Transverse colon (tissue), 4 donors: ENCODE results near the gene RNF4.

Experiments used
- CTCF ChIP-seq, 5 experiments: fragments of 200-600 bp in 3 of 5; fragments of 450-650 bp in 2 of 5; sonication (generic) in 3 of 5; IDR thresholded peaks; 1 replicate in 2 of 5; 2 replicates in 3 of 5; pipeline ENCODE4 v1.5.1; 2016 to 2017; ENCODE audit warnings: antibody characterized with exemption in 5 of 5, inconsistent platforms in 3 of 5, mild to moderate bottlenecking in 2 of 5, moderate library complexity in 1 of 5
- POLR2A ChIP-seq: fragments of 450-650 bp; IDR thresholded peaks from one replicate; pipeline ENCODE4 v1.6.1; 2016; ENCODE audit warnings: antibody characterized with exemption, mild to moderate bottlenecking, moderate library complexity
- POLR2AphosphoS5 ChIP-seq, 3 donors: sonication (generic); formaldehyde crosslinking; IDR thresholded peaks; one replicate each; pipeline ENCODE4 v1.6.1; 2016; ENCODE audit warnings: antibody characterized with exemption in 3 of 3

- TF ChIP-seq CTCF (IDR thresholded peaks at IDR 0.05) (no peak), POLR2AphosphoS5 (IDR thresholded peaks at IDR 0.05) (no peak), POLR2A (no peak)
These were observed 41.7 kb downstream of the RNF4 start for GRCh38 chr4:2510351-2511259.
